GM10266 (cell line): Measurements from ENCODE around the gene KANK4.

ENCODE experiments used
- DNase-seq: peaks from one replicate; pipeline ENCODE4 v3.0.0; 2012; ENCODE audit errors: extremely low spot score
- TF ChIP-seq, protein P1 (sequence below): IDR thresholded peaks from 2 replicates; pipeline ENCODE4 v1.5.1; 2012; ENCODE audit warnings: mild to moderate bottlenecking, low read depth; ENCODE audit not compliant: control insufficient read depth, insufficient read depth; ENCODE audit errors: missing control alignments

Gene KANK4

GRCh38 chr1:62315387-62315786 lies 3.8 kb downstream of the KANK4 start:
- DNase-seq: no peak
- TF ChIP-seq, protein P1, sequence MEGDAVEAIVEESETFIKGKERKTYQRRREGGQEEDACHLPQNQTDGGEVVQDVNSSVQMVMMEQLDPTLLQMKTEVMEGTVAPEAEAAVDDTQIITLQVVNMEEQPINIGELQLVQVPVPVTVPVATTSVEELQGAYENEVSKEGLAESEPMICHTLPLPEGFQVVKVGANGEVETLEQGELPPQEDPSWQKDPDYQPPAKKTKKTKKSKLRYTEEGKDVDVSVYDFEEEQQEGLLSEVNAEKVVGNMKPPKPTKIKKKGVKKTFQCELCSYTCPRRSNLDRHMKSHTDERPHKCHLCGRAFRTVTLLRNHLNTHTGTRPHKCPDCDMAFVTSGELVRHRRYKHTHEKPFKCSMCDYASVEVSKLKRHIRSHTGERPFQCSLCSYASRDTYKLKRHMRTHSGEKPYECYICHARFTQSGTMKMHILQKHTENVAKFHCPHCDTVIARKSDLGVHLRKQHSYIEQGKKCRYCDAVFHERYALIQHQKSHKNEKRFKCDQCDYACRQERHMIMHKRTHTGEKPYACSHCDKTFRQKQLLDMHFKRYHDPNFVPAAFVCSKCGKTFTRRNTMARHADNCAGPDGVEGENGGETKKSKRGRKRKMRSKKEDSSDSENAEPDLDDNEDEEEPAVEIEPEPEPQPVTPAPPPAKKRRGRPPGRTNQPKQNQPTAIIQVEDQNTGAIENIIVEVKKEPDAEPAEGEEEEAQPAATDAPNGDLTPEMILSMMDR: no peak

DNA sequence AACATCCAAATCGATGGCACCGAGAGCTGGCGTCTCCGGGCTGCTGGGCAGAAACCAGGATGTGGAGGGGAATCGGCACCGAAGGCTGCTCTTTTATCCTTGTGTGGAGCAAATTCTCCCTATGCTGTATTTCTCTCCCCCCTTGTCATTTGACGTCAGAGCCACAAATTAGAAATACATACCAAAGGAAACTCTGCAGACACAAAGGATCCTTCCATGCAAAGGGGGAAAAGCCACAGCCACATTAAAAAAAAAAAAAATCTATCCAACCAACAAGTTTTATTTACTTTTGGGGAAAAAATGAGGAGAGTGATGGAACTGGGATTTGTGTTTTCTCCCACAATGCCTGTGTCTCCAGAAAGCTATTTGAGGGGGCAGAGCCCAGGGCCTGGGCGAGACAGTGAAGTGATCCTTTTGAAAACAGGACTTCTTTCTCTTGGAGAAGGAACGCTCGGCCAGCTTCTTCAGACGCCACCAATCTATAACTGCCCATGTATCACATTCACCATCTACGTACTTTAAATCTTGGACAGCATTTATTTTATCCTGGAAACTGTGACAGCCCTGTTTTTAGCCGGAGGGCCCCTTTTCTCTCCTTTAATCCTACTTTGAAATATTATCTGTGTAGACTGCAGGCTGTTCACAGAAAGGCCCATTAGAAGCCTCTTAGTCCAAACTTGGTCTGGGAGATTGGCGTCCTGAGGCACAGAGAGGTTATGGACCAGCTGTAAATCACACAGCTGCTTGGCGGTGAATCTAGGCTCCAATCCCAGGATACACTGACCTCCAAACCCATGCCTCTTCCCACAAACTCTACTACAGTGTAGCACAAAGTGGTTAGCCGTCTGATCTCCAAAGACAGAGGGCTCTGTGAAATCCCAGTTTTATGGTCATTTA lies 4.5 kb downstream of the KANK4 start:
- TF ChIP-seq, protein P1: no peak

GRCh38 chr1:62312698-62313097 lies 6.5 kb downstream of the KANK4 start:
- TF ChIP-seq, protein P1: no peak
- DNase-seq: no peak

More for the DNA sequence above, 4.5 kb downstream of the KANK4 start:
- DNase-seq: no peak

GRCh38 chr1:62311473-62311943 lies 7.7 kb downstream of the KANK4 start:
- TF ChIP-seq, protein P1: no peak
- DNase-seq: no peak

GRCh38 chr1:62309906-62310305 lies 9.3 kb downstream of the KANK4 start:
- DNase-seq: no peak
- TF ChIP-seq, protein P1: no peak

DNA sequence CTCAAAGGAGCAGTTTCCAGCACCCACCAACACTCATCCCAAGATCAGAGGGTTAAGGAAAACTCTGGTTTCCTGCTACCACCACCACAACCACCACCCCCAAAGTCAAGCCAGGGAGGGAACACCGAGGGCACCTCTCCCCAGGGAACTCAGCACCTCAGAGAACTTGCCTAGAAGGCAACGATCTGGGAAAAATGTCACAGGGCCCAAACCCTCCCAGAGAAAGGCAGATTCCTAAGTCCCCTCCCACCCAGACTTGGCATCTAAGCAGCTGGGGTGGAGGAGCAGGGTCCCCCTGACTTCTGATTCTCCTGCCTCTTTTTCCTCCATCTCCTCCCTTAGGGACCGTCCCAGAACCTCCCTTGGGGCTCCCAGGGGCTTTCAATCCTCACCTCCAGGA lies 10.6 kb downstream of the KANK4 start:
- TF ChIP-seq, protein P1: no peak
- no peak for DNase-seq

GRCh38 chr1:62307895-62308492 lies 11.2 kb downstream of the KANK4 start:
- TF ChIP-seq, protein P1: no peak
- no peak for DNase-seq
